GM10266 (cell line): ENCODE measurements around the gene KLHL24.

Experiments
- DNase-seq: peaks from one replicate; pipeline ENCODE4 v3.0.0; 2012; ENCODE audit errors: extremely low spot score
- CTCF ChIP-seq: IDR thresholded peaks from 2 replicates; pipeline ENCODE4 v1.5.1; 2012; ENCODE audit warnings: mild to moderate bottlenecking, low read depth; ENCODE audit not compliant: control insufficient read depth, insufficient read depth; ENCODE audit errors: missing control alignments

The KLHL24 gene

GRCh38 chr3:183718012-183718411 is 82.6 kb downstream of the KLHL24 start:
- no peak for DNase-seq
- no peak for TF ChIP-seq CTCF

- no peak for TF ChIP-seq CTCF
- no peak for DNase-seq
Observed at GRCh38 chr3:183725387-183725786, 90.0 kb downstream of the KLHL24 start.

- no peak for DNase-seq
- no peak for TF ChIP-seq CTCF
Observed at GRCh38 chr3:183728204-183728603, 92.8 kb downstream of the KLHL24 start.

- no peak for TF ChIP-seq CTCF
- DNase-seq, result no peak
Observed at GRCh38 chr3:183730361-183730760, 94.9 kb downstream of the KLHL24 start.

- no peak for TF ChIP-seq CTCF
- no peak for DNase-seq
Observed at GRCh38 chr3:183731611-183732010, 96.2 kb downstream of the KLHL24 start.

- no peak for TF ChIP-seq CTCF
- DNase-seq, result no peak
Observed at GRCh38 chr3:183733553-183733952, 98.1 kb downstream of the KLHL24 start.
